Left lung (tissue), 10 donors: ENCODE measurements around the gene SOAT2. TPM values are rescaled to one million over a fixed set of nuclear protein-coding genes. Genes with fewer than 3 reads are reported as not detected.

Experiments used
- ATAC-seq: fragments of 200-7000 bp; cut with Tn5 transposase; one replicate; pipeline ENCODE4 v1.9.1; 2020; ENCODE audit warnings: moderate library complexity
- DNase-seq, 4 donors: peaks; one replicate each; pipeline ENCODE4 v3.0.0-alpha.2; 2013 to 2020
- H3K27ac ChIP-seq, 2 donors: fragments of 200-600 bp; sonication (generic) in 1 of 2; one replicate each; pipeline versions ENCODE4 v1.5.0 to v1.8.0; 2020 to 2021
- H3K27me3 ChIP-seq, 2 donors: fragments of 200-600 bp; sonication (generic) in 1 of 2; one replicate each; pipeline versions ENCODE4 v1.5.0 to v1.8.0; 2020 to 2021
- H3K36me3 ChIP-seq, 2 donors: fragments of 200-600 bp; sonication (generic) in 1 of 2; one replicate each; pipeline versions ENCODE4 v1.5.0 to v1.8.0; 2020 to 2021
- H3K4me1 ChIP-seq, 2 donors: fragments of 200-600 bp; one replicate each; pipeline ENCODE4 v1.8.0; 2021
- H3K4me3 ChIP-seq, 2 donors: fragments of 200-600 bp; sonication (generic) in 1 of 2; one replicate each; pipeline versions ENCODE4 v1.5.0 to v1.8.0; 2020 to 2021; ENCODE audit warnings: mild to moderate bottlenecking in 1 of 2
- H3K9me3 ChIP-seq, 2 donors: fragments of 200-600 bp; sonication (generic) in 1 of 2; one replicate each; pipeline versions ENCODE4 v1.5.0 to v1.8.0; 2020 to 2021
- CTCF ChIP-seq, 2 donors: fragments of 200-600 bp; sonication (generic) in 1 of 2; IDR thresholded peaks; one replicate each; pipeline versions ENCODE4 v1.5.0 to v1.8.0; 2021; ENCODE audit warnings: antibody characterized with exemption in 2 of 2
- intact Hi-C, 2 donors: fragments of 100-400 bp; cut with DNase I; formaldehyde crosslinking; loops; one replicate each; pipeline versions ENCODE4 v1.11.2 to v1.14.2; 2022
- polyA plus RNA-seq, 6 donors: library from polyadenylated mRNA; unstranded; fragments of 120-200 nt; gene quantifications; one replicate each; pipeline ENCODE4 v1.2.1, GENCODE V29; 2013; ENCODE audit not compliant: insufficient read length in 6 of 6
- total RNA-seq, 2 donors: library from RNA; stranded (reverse); fragmentation: NEBNext Ultra II Directional; extraction: Animal tissue kit (Norgen Biotek cat#: 25700); gene quantifications; one replicate each; pipeline ENCODE4 v1.2.1, GENCODE V29; 2021
- donor health status: DM: no; HTN: yes; CAD: no.
- donor health status: DM: no; HTN: no; CAD: no.

The SOAT2 gene
- total and polyA plus RNA-seq, 8 donors, result 0.13 to 0.42 (median 0.19) TPM; not detected in 2

GRCh38 chr12:53062977-53063707 is 40.1 kb upstream of the SOAT2 start:
- peaks cover 5 to 85% of the 10 kb centered on the region in 2 donors for H3K36me3 ChIP-seq
- no peaks in the 10 kb centered on the region for H3K9me3 ChIP-seq
- H3K27me3 ChIP-seq, result no peaks in the 10 kb centered on the region
- H3K27ac ChIP-seq, result no peak overlapping the region
- intact Hi-C loops, result no loop called here
- ATAC-seq (no peak), DNase-seq (peak in 1 of 4 donors; percentile 53)
- H3K4me3 ChIP-seq, result no peak overlapping the region
- H3K4me1 ChIP-seq, result peaks cover 8 to 36% of the 10 kb centered on the region in 2 donors
- no peak for TF ChIP-seq CTCF (IDR thresholded peaks at IDR 0.05)

- peaks cover 8 to 36% of the 10 kb centered on the region in 2 donors for H3K4me1 ChIP-seq
- intact Hi-C loops, result loop anchor here in 1 of 2 donors (2.0 kb wide), 1 partner anchor 35 kb away; no protein-coding TSS in a partner anchor
- TF ChIP-seq CTCF (IDR thresholded peaks at IDR 0.05), result no peak
- peak in 1 of 4 donors; percentile 33 for DNase-seq
- H3K9me3 ChIP-seq, result no peaks in the 10 kb centered on the region
- H3K36me3 ChIP-seq, result peaks cover 5 to 85% of the 10 kb centered on the region in 2 donors
- H3K4me3 ChIP-seq, result no peak overlapping the region
- no peaks in the 10 kb centered on the region for H3K27me3 ChIP-seq
- H3K27ac ChIP-seq, result peak overlapping the region; percentile 13 to 26
- ATAC-seq, result no peak
Observed at GRCh38 chr12:53063708-53064612, 39.3 kb upstream of the SOAT2 start.

GRCh38 chr12:53064613-53065436 is 38.5 kb upstream of the SOAT2 start:
- ATAC-seq (no peak), DNase-seq (no peak)
- Histone ChIP-seq H3K27me3 (no peaks in the 10 kb centered on the region), H3K9me3 (no peaks in the 10 kb centered on the region), H3K4me3 (no peak overlapping the region), H3K36me3 (peaks cover 5 to 85% of the 10 kb centered on the region in 2 donors), H3K27ac (peak overlapping the region; percentile 13 to 33), H3K4me1 (peaks cover 8 to 39% of the 10 kb centered on the region in 2 donors)
- intact Hi-C loops, result loop anchor here in 1 of 2 donors (2.0 kb wide), 1 partner anchor 34 kb away; no protein-coding TSS in a partner anchor
- no peak for TF ChIP-seq CTCF (IDR thresholded peaks at IDR 0.05)

GRCh38 chr12:53065470-53065869 is 37.8 kb upstream of the SOAT2 start:
- Histone ChIP-seq H3K36me3 (peaks cover 5 to 87% of the 10 kb centered on the region in 2 donors), H3K27ac (peak overlapping the region in 1 of 2 donors; percentile 13), H3K4me3 (no peak overlapping the region), H3K4me1 (peaks cover 8 to 46% of the 10 kb centered on the region in 2 donors), H3K27me3 (no peaks in the 10 kb centered on the region), H3K9me3 (no peaks in the 10 kb centered on the region)
- DNase-seq, result peak in 1 of 4 donors; percentile 32
- no peak for TF ChIP-seq CTCF (IDR thresholded peaks at IDR 0.05)
- intact Hi-C loops, result loop anchor here in 1 of 2 donors (2.0 kb wide), 1 partner anchor 33 kb away; no protein-coding TSS in a partner anchor
- no peak for ATAC-seq
